HG03280 (cell line): ENCODE results near the gene AGPAT1.
"Not testable (repeated sequence)": the region's sequence is repeated elsewhere in the genome, so short reads cannot be mapped to it uniquely, and the experiment has no call there.

Experiments
- ATAC-seq: cut with Tn5 transposase; IDR thresholded peaks from one replicate; pipeline ENCODE4 v1.9.1; 2021; ENCODE audit warnings: mild to moderate bottlenecking, moderate library complexity; ENCODE audit not compliant: unreplicated experiment

Gene AGPAT1

DNA sequence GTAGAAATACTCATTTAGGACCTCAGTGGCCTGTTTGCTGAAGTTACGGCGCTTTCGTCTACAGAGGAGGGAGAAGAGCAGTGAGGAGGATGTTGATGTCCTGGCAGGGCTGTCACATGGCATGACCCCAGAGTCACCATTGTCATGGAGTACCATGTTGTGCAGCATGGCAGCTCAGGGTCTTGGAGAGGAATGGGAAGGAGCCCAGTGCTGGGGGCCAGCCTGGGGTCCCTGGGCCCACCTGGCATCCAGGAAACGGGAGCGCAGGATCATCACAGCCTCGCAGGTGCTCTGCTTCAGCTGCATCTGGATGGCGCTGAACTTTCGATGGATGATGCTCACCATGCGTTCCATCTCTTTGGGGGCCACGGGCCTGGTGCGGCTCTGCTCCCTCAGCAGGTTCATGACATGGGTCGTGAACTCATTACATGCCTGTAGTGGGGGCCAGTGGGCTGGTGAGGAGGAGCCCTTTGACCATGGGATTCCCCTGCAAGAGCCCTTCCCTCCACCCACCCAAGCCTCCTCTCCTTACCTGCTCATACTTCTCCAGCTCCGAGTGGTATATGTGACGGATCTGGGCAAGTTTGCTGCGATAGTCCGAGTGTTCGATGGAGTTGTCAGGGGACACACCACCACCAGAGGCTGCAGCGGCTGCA is 12.0 kb upstream of the AGPAT1 start:
- ATAC-seq = not testable (repeated sequence)

DNA sequence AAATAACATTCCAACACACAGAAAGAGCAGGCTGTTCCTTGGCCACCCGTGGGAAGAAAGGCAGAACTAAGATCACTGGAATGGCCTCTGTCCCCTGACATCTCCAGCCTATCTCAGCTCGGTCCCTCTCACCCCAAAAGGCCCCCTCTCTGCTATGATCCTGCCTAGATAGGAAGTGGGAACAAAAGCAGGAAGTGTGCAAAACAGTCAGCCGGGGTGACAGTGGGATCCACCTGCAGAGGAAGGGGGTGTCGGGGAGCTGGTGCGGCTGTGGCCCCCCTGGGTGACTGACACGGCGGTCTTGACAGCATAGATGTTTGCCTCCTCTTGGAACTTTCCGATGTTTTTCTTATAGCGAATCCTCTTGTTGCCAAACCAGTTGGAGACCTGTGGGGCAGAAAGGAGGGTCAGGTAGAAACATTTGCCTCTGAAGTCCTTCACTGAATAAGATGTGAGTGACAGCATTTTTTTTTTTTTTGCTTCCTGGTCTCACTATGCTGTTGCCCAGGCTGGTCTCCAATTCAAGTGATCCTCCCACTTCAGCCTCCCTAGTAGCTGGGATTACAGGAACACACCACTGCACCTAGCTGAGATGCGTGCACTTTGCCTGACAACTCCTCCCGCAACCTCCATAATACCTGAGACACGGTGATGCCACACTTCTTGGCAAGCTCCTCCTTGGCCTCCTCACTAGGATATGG is 11.3 kb upstream of the AGPAT1 start:
- no peak for ATAC-seq

DNA sequence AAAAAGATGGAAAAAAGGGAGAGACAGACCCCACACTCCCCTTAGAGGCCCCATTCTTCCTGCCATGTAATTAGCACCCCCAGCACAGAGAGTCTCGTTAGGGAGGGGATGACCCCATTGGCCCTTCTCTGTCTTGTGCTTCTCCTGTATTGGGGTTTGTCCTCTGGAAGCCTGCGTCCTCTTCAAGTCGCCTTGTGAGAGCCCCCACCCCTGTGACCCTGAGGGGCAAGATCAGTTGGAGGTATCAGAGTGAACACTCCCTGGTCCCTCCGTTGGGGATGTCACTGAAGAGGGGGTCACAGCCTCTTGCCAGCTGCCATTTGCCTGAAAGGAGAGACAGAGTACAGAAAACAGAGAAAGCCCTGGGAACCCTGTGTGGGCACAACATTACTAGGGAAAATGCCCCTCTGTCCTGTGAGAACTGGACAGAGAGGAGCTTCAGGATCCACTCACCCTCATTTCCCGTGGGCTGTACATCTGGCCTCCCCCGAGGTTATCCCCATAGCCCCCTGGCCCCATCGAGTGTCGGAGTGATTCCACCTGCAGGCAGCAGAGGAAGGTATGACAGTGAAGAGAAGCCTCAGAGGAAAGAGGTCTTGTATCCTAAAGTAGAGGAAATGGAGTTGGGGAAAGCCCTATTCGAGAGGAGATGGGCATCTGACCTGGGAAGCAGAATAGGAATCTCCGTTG is 10.4 kb upstream of the AGPAT1 start:
- not testable (repeated sequence) for ATAC-seq

GRCh38 chr6:32185681-32186131 is 9.8 kb upstream of the AGPAT1 start:
- not testable (repeated sequence) for ATAC-seq

DNA sequence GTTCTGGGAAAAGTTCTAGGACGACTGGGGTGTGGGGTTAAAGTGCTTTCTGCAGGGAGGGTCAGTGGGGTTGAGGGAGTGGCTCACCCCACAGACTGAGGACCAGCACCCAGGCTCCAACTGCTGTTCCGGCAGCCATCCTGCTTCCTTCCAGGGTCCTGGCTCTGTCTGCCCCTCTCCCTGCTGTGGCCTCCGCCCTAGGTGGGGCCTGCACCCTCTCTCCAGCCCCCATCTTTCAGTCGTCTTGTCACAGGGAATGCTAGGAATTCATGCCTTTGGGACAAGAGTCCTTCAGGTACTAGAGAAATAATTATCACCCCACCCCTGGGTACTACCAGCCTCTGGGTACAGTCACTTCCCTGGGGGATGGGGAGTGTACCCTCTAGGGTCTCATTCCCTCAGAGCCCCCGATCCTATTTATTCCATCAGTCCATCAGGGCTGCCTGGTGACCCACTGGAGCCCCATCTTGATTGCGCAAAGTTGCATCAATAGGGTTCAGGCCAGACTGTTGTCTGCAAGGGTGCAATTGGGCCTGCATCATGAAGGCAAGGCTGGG is 8.3 kb upstream of the AGPAT1 start, which contains the start of gene AGER:
Gene AGER, minus strand, starts transcription at position 170 of the 557 bp plus-strand sequence. Its CDS starts 31 bp downstream, at position 139.
- no peak for ATAC-seq

- ATAC-seq = no peak
Measured at GRCh38 chr6:32183483-32184083, 7.7 kb upstream of the AGPAT1 start.

DNA sequence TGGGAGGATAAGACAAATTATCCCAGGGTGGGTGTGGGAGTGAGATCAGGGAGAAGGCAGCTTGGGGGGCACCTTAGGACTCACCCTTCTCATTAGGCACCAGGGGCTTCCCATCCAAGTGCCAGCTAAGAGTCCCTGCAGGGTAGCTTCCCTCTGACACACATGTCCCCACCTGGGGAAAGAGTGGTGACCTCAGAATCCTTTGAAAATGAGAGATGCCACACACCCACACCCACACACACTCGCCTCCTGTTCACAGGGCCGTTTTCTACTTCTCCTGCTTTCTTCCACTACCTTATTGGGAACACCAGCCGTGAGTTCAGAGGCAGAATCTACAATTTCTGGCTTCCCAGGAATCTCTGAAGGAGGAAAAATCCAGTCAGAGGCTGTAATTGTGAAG is 7.1 kb upstream of the AGPAT1 start:
- no peak for ATAC-seq

DNA sequence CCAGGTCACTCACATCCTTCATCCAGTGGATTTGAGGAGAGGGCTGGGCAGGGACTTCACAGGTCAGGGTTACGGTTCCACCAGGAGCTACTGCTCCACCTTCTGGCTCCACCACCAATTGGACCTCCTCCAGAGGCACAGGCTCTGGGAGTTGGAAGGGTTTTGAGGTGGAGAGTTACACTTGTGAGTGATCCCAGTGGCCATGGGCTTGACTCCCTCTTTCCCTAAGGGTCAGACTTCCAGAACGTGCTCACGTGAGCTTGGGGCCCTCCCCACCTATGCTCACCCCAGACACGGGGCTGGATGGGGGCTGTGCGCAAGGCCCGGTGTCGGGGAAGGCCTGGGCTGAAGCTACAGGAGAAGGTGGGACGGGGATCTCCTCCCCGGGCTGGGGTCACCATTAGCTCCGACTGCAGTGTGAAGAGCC is 6.7 kb upstream of the AGPAT1 start:
- ATAC-seq = no peak

DNA sequence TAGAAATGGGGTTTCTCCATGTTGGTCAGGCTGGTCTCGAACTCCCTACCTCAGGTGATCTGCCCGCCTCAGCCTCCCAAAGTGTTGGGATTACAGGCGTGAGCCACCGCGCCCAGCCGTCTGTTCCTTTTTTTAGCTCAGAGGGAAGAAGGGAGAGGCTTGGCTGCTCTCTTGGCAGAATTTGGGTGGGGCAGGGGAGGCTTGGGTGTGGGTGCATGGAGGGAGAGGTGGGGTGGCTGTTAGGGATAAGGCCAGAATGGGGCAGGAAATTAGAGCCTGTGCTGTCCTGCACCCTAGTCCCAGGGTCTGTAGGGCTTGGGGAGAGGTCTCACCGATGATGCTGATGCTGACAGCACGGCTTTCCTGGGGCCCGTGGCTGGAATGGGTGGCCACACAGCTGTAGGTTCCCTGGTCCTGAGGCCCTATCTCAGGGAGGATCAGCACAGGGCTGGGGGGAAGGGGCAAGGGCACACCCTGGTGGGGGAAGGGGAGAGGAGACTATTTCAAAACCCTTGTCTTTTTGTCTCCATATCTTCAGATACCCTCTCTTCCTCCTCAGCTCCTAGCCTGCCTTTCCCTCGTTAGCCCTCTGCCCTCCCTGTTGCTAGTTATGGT is 6.1 kb upstream of the AGPAT1 start:
- ATAC-seq = no peak

DNA sequence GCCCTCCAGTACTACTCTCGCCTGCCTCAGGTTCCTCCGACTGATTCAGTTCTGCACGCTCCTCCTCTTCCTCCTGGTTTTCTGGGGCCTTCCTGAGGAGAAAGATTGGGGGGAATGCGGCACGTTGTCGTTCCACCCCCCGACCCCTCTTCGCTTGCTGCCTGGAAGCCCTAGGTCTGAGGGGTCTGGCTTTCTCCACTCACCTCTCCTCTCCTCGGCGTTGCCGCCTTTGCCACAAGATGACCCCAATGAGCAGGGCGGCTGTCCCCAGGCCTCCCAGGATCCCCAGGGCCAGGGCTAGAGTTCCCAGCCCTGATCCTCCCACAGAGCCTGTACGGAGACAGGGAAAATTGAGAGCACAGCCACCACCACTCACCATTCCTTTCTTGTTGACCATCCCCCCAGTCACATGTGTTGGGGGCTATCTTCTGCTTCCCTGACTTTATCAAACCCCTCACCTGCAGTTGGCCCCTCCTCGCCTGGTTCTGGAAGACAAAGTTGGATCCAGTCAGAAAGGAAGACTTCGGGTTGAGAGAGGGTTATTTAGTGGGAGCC is 5.3 kb upstream of the AGPAT1 start:
- no peak for ATAC-seq

DNA sequence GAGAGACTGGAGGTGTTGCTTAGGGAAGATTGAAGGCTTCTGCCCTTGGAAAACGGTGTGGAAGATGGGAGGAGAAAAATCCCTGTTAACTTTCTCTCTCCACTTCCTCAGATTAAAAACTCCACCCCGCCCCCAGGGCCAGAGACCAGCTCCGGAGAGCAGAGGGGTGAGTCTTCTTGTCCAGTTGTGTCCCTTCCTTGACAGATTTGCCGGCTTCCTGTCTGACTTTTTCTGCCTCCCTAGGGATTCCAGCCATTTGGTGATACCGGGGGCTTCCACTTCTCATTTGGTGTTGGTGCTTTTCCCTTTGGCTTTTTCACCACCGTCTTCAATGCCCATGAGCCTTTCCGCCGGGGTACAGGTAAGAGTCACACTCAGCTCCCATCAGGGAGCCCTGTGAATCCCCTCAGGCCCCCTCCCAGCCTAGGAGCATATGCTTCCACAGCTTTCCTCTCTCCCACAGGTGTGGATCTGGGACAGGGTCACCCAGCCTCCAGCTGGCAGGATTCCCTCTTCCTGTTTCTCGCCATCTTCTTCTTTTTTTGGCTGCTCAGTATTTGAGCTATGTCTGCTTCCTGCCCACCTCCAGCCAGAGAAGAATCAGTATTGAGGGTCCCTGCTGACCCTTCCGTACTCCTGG is 4.0 kb upstream of the AGPAT1 start:
- ATAC-seq = no peak

- ATAC-seq = no peak
Measured at GRCh38 chr6:32178547-32179440, 2.9 kb upstream of the AGPAT1 start.

DNA sequence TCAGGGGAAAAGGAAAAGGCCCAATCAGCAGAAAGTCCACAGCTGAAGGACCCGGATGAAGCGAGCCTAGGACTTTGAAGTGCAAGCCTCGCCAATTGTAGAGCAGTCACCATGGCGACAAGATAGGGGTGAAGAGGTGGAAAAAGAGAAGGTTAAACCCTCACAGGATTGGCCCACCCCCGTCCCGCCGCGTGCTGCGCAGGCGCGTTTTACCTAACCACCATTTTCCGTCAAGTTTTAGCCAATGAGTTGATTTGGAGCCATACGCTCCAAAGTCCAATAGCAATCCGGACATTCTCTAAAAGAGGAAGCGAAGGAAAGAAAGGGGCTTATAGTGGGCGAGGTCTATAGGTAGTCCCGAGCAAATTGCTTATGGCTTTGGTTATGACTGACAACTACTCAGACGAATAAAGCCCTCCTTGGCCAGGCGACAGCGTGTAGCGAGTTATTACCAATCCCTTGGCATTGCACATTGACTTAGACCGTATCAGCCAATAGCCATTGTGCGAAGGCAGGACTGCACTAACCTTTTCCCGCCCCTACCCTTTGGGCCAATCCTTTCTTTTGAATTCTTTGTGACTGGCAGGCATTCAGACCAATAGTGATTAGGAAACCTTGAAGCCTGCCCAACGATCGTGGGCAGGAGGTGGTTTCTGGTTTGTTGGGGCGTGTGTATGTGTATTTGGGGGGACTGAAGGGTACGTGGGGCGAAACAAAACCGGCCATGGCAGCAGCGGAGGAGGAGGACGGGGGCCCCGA is 2.1 kb upstream of the AGPAT1 start, which contains the start of gene RNF5:
Gene RNF5, plus strand, starts transcription at position 618 of the 759 bp plus-strand sequence. Its CDS starts 107 bp downstream, at position 725.
- ATAC-seq = peak; percentile 83

GRCh38 chr6:32177183-32177787 is 1.4 kb upstream of the AGPAT1 start:
- no peak for ATAC-seq

DNA sequence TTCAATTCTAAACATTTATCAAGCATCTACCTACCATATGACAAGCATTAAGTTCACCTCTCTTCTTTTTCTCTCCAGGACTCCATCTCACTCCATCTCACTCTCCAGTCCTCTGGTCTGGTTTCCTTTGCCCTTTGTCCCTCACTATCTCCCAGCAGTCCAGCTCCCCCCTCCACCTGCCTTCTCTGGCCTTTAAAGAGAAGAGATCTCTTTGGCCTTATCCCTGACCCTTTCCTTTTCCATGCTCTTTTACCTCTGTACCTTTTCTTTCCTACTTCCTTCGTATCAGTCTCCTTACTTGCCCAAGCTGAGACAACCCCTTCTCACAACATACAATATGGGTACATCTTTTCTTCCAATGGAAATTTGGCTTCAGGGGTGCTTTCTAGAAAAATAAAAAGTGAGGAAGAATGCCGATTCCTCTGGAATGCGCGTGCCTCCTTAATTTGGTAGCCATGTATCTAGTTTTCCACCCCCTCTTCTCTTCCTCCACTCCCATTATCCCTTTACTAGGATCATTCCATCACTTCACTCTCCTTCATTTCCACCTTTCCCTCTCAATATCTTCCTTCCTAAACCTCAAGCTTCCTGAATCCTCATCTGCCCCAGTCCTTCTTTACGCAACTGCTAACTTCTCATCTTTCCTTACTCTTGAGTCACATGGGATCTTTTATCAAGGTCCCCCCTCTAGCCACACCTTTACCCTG is 745 bp upstream of the AGPAT1 start:
- no peak for ATAC-seq

- no peak for ATAC-seq
Measured at GRCh38 chr6:32175322-32175710, 568 bp downstream of the AGPAT1 start.

- no peak for ATAC-seq
Measured at GRCh38 chr6:32174416-32174815, 1.5 kb downstream of the AGPAT1 start.
